DLD1 (cell line): ENCODE results near the gene TMEM115.
"Not testable (repeated sequence)": the region's sequence is repeated elsewhere in the genome, so short reads cannot be mapped to it uniquely, and the experiment has no call there.

Source experiments
- in situ Hi-C: cut with HindIII; loops from 2 replicates; pipeline ENCODE4 v1.10.0; 2017; ENCODE audit warnings: low sequenced_read_pairs

Gene TMEM115

GRCh38 chr3:50319894-50320625 is 39.3 kb downstream of the TMEM115 start:
- in situ Hi-C loops, result no loop called here

- in situ Hi-C loops, result no loop called here
Observed at GRCh38 chr3:50319181-50319893, 40.0 kb downstream of the TMEM115 start.

- in situ Hi-C loops, result no loop called here
Observed at GRCh38 chr3:50318615-50319014, 40.7 kb downstream of the TMEM115 start.

- in situ Hi-C loops, result no loop called here
Observed at GRCh38 chr3:50318163-50318562, 41.2 kb downstream of the TMEM115 start.

DNA sequence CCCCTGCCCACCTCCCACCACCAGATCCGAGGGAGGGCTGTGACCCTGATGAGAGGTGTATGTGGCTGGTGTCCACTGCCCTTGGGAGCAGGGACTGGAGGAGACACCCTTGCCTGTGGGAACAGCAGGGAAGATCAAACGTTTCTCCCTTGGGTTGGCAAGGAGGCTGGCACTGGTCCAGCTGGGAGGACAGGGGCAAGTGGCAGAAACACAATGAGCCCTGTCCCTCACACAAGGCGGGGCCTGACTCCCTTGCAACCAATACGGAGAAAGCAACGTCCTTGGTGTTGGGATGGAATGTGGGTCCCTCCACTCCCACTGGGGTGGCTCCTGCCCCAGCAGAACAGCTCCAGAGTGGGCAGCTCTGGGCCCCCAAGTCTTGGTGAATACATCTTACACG is 42.0 kb downstream of the TMEM115 start:
- in situ Hi-C loops, result no loop called here

DNA sequence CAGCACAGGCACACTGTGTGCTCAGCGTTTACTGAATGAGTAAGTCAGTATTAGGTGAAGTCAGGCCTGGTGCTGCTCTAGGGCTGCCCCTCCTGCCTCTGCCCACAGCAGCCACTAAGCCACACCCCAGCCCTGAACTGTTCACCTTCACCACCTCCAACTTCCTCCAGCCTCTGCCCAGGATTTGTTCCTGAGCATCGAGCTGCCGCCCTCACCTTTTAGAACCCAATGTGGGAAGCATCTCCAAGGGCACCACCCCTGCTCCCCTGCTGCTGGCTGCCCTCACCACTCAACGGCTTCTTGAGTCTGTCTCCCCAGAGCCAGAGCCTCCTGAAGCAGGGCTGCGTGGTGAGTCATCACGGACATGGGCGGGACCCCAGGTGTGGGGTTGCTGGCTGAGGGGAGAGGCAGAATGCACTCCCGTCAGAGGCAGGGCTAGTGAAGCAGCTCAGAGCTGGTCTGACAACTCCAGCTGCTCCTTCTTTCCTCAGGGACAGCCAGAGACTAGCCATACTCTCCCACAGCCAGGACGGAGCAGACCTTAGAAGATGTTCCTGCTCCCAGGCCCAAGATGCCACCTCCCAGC is 42.6 kb downstream of the TMEM115 start:
- in situ Hi-C loops, result no loop called here

- in situ Hi-C loops, result no loop called here
Observed at GRCh38 chr3:50314816-50315215, 44.5 kb downstream of the TMEM115 start.

GRCh38 chr3:50314342-50314741 is 45.0 kb downstream of the TMEM115 start:
- in situ Hi-C loops, result no loop called here

DNA sequence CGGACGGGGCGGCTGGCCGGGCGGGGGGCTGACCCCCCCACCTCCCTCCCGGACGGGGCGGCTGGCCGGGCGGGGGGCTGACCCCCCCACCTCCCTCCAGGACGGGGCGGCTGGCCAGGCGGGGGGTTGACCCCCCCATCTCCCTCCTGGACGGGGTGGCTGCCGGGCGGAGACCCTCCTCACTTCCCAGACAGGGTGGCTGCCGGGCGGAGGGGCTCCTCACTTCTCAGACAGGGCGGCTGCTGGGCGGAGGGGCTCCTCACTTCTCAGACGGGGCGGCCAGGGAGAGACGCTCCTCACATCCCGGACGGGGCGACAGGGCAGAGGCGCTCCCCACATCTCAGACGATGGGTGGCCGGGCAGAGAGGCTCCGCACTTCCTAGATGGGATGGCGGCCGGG is 47.3 kb downstream of the TMEM115 start:
- in situ Hi-C loops, result not testable (repeated sequence)
